Upper lobe of left lung (tissue), 4 donors: Measurements from ENCODE around the gene CBLB.

Experiments used
- POLR2A ChIP-seq, 4 donors: fragments of 450-650 bp; IDR thresholded peaks; one replicate each; pipeline ENCODE4 v1.5.1; 2016 to 2017; ENCODE audit warnings: antibody characterized with exemption in 4 of 4, mild to moderate bottlenecking in 2 of 4
- POLR2AphosphoS5 ChIP-seq, 2 donors: sonication (generic); formaldehyde crosslinking; IDR thresholded peaks; one replicate each; pipeline ENCODE4 v1.5.1; 2017; ENCODE audit warnings: antibody characterized with exemption in 2 of 2
- TF ChIP-seq, protein P1 (sequence below), 6 experiments: fragments of 450-650 bp in 4 of 6; fragments of 200-600 bp in 2 of 6; sonication (generic) in 2 of 6; IDR thresholded peaks; one replicate each; pipeline ENCODE4 v1.5.1; 2016 to 2019; ENCODE audit warnings: antibody characterized with exemption in 6 of 6

DNA sequence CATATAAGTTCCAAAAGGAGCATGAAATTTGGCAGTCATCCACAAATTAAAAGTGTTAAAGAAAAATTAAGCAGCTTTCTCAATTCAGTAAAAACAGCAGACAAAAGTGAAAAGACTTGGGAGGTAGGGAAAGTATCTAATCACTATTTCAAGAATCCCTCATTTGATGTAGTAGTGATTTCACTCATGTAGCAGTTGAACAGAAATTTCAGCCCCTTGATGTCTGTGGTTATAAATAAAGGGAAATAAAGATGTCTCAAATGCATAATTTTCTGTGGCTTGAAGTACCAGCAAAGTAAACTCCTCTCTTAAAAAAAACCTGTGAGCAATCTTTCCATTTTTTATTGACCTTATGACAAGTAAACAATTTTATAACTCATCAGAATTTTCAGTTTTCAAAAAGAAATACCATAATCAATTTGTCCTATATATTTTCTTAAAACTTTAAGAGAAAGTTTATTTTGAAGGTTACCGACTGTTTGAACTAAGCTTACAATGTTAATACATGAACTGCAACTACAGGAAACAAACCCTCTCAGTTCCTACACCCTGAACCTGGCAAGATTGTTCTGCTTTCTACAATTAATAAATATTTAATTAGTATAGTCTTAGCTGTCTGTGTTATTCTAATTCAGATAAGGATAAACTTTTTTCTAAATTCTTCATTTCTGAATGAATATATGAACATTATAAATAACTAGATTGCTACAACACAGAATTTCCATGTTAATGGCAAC, 94.2 kb downstream of the CBLB start:
- TF ChIP-seq, protein P1, sequence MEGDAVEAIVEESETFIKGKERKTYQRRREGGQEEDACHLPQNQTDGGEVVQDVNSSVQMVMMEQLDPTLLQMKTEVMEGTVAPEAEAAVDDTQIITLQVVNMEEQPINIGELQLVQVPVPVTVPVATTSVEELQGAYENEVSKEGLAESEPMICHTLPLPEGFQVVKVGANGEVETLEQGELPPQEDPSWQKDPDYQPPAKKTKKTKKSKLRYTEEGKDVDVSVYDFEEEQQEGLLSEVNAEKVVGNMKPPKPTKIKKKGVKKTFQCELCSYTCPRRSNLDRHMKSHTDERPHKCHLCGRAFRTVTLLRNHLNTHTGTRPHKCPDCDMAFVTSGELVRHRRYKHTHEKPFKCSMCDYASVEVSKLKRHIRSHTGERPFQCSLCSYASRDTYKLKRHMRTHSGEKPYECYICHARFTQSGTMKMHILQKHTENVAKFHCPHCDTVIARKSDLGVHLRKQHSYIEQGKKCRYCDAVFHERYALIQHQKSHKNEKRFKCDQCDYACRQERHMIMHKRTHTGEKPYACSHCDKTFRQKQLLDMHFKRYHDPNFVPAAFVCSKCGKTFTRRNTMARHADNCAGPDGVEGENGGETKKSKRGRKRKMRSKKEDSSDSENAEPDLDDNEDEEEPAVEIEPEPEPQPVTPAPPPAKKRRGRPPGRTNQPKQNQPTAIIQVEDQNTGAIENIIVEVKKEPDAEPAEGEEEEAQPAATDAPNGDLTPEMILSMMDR (IDR thresholded peaks at IDR 0.05) = no peak
- TF ChIP-seq POLR2A (IDR thresholded peaks at IDR 0.05) = no peak
- no peak for TF ChIP-seq POLR2AphosphoS5 (IDR thresholded peaks at IDR 0.05)
